Measurements from ENCODE around the gene RPL13A. TPM values are rescaled to one million over a fixed set of nuclear protein-coding genes. Genes with fewer than 3 reads are reported as not detected.

The RPL13A gene
- total and polyA plus RNA-seq, 9 of the 15 experiments (the other 6 are each of a cell fraction or from before 2014, with no cell fraction given), result 1,744 to 5,482 (median 2,949) TPM

DNA sequence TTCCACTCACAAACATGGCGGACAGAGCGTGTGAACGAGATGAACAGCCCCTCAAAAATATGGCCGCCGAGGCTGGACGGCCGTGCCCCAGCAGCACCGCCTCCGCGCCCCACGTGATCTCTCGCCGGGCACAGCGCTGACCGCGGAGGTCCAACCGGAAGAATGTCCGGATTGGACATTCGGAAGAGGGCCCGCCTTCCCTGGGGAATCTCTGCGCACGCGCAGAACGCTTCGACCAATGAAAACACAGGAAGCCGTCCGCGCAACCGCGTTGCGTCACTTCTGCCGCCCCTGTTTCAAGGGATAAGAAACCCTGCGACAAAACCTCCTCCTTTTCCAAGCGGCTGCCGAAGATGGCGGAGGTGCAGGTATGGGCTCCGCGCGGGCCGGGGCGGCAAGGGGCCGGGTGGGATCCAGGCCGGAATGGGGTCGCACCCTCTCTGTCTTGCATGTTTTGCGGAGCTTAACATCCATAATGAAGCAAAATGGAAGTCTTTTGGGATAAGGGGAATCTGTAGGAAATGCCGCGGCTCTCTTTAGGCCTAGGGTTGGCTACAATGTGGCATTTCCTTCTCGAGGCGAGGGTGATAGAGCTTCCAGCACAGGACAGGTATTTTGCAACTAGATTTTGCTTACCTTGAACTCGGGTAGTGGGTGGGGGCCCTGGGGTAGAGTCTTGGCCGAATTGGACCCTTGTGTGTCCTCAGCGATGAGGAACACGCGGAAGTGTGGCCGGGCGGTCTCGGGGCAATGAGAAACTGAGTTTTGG lies at the start of gene RPL13A (continued):
- TF ChIP-seq, protein P1, sequence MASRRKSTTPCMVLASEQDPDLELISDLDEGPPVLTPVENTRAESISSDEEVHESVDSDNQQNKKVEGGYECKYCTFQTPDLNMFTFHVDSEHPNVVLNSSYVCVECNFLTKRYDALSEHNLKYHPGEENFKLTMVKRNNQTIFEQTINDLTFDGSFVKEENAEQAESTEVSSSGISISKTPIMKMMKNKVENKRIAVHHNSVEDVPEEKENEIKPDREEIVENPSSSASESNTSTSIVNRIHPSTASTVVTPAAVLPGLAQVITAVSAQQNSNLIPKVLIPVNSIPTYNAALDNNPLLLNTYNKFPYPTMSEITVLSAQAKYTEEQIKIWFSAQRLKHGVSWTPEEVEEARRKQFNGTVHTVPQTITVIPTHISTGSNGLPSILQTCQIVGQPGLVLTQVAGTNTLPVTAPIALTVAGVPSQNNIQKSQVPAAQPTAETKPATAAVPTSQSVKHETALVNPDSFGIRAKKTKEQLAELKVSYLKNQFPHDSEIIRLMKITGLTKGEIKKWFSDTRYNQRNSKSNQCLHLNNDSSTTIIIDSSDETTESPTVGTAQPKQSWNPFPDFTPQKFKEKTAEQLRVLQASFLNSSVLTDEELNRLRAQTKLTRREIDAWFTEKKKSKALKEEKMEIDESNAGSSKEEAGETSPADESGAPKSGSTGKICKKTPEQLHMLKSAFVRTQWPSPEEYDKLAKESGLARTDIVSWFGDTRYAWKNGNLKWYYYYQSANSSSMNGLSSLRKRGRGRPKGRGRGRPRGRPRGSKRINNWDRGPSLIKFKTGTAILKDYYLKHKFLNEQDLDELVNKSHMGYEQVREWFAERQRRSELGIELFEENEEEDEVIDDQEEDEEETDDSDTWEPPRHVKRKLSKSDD (conservative IDR thresholded peaks at IDR 0.05; ENCODE audit: low read length), result no peak
- TF ChIP-seq TFAM (CRISPR knock-in tag; conservative IDR thresholded peaks at IDR 0.05), result no peak
- peak; percentile 84; the same call in 1 of the 2 replicates for TF ChIP-seq NCOR1 (IDR thresholded peaks at IDR 0.05)
- TF ChIP-seq DIDO1 (tag; IDR thresholded peaks at IDR 0.05; ENCODE audit: low read depth), result no peak
- 0 out of 2 replicates have a peak, but pooled peaks have one; percentile 14 for TF ChIP-seq NFXL1 (CRISPR knock-in tag; IDR thresholded peaks at IDR 0.05)
- peak; percentile 2 for TF ChIP-seq RBM25 (IDR thresholded peaks at IDR 0.05; ENCODE audit: low read depth, low read length, severe bottlenecking)
- TF ChIP-seq ARNT (IDR thresholded peaks at IDR 0.05), result no peak
- TF ChIP-seq ARHGAP35 (IDR thresholded peaks at IDR 0.05; ENCODE audit: partially characterized antibody), result no peak
- TF ChIP-seq PCBP2 (IDR thresholded peaks at IDR 0.05; ENCODE audit: low read depth, low read length, poor library complexity, severe bottlenecking), result no peak
- TF ChIP-seq SMAD4 (CRISPR knock-in tag; conservative IDR thresholded peaks at IDR 0.05), result no peak; the same call in 1 of the 2 replicates
- no peak for TF ChIP-seq MEF2D (tag; conservative IDR thresholded peaks at IDR 0.05; ENCODE audit: low read depth)
- TF ChIP-seq STAT5B (CRISPR knock-in tag; IDR thresholded peaks at IDR 0.05), result no peak
- TF ChIP-seq ETV1 (tag; conservative IDR thresholded peaks at IDR 0.05; ENCODE audit: low read depth), result peak; percentile 43; the same call in 1 of the 2 replicates
- TF ChIP-seq ZNF586 (CRISPR knock-in tag; conservative IDR thresholded peaks at IDR 0.05), result no peak
- TF ChIP-seq, protein P2, sequence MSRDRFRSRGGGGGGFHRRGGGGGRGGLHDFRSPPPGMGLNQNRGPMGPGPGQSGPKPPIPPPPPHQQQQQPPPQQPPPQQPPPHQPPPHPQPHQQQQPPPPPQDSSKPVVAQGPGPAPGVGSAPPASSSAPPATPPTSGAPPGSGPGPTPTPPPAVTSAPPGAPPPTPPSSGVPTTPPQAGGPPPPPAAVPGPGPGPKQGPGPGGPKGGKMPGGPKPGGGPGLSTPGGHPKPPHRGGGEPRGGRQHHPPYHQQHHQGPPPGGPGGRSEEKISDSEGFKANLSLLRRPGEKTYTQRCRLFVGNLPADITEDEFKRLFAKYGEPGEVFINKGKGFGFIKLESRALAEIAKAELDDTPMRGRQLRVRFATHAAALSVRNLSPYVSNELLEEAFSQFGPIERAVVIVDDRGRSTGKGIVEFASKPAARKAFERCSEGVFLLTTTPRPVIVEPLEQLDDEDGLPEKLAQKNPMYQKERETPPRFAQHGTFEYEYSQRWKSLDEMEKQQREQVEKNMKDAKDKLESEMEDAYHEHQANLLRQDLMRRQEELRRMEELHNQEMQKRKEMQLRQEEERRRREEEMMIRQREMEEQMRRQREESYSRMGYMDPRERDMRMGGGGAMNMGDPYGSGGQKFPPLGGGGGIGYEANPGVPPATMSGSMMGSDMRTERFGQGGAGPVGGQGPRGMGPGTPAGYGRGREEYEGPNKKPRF (IDR thresholded peaks at IDR 0.05; ENCODE audit: low read depth, low read length), result no peak
- TF ChIP-seq, protein P3, sequence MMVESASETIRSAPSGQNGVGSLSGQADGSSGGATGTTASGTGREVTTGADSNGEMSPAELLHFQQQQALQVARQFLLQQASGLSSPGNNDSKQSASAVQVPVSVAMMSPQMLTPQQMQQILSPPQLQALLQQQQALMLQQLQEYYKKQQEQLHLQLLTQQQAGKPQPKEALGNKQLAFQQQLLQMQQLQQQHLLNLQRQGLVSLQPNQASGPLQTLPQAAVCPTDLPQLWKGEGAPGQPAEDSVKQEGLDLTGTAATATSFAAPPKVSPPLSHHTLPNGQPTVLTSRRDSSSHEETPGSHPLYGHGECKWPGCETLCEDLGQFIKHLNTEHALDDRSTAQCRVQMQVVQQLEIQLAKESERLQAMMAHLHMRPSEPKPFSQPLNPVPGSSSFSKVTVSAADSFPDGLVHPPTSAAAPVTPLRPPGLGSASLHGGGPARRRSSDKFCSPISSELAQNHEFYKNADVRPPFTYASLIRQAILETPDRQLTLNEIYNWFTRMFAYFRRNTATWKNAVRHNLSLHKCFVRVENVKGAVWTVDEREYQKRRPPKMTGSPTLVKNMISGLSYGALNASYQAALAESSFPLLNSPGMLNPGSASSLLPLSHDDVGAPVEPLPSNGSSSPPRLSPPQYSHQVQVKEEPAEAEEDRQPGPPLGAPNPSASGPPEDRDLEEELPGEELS (CRISPR knock-in tag; IDR thresholded peaks at IDR 0.05; ENCODE audit: borderline replicate concordance), result peak; percentile 78; the same call in 1 of the 2 replicates
- peak; percentile 91 for TF ChIP-seq GABPB1 (CRISPR knock-in tag; IDR thresholded peaks at IDR 0.05)
- no peak for TF ChIP-seq ZNF76 (CRISPR knock-in tag; IDR thresholded peaks at IDR 0.05; ENCODE audit: borderline replicate concordance)
- no peak for TF ChIP-seq LEF1 (IDR thresholded peaks at IDR 0.05)
